B cell (primary cell): Measurements from ENCODE around the gene PURB. TPM values are rescaled to one million over a fixed set of nuclear protein-coding genes. Genes with fewer than 3 reads are reported as not detected.

Experiments
- ATAC-seq: fragments of 200-7000 bp; cut with Tn5 transposase; one replicate; pipeline ENCODE4 v1.10.0; 2021; ENCODE audit warnings: low read depth, mild to moderate bottlenecking, moderate number of reproducible peaks, moderate library complexity
- CTCF ChIA-PET: fragments of 350-600 bp; sonication (Branson Sonifier 250); formaldehyde crosslinking; loops from one replicate; lab custom pipeline; 2021; ENCODE audit warnings: antibody characterized with exemption, inconsistent platforms; lab: Charles Lee
- POLR2A ChIA-PET: fragments of 350-600 bp; sonication (Branson Sonifier 250); formaldehyde crosslinking; loops from one replicate; lab custom pipeline; 2021; ENCODE audit warnings: antibody characterized with exemption; lab: Charles Lee
- DNase-seq: peaks from one replicate; pipeline ENCODE4 v3.0.0; 2013
- H2AFZ ChIP-seq: 2 replicates; pipeline ENCODE4 v1.6.1; 2012; ENCODE audit warnings: mild to moderate bottlenecking, low read depth, low read length; ENCODE audit not compliant: insufficient read depth, poor library complexity, severe bottlenecking
- H3K27ac ChIP-seq, 2 donors: 1 replicate in 1 of 2; 2 replicates in 1 of 2; pipeline ENCODE4 v1.5.1; 2012 to 2013; ENCODE audit warnings: low read length in 2 of 2, mild to moderate bottlenecking in 2 of 2, moderate library complexity in 1 of 2
- H3K27me3 ChIP-seq, 4 experiments: fragments of 200-600 bp in 1 of 4; sonication (generic) in 1 of 4; replicated peaks in 1 of 4; 1 replicate in 2 of 4; 2 replicates in 2 of 4; pipeline versions ENCODE4 v1.6.1 to v1.7.0; 2013 to 2016; ENCODE audit warnings: low read length in 3 of 4, mild to moderate bottlenecking in 2 of 4, mixed read lengths in 1 of 4, moderate library complexity in 1 of 4; ENCODE audit not compliant: insufficient read depth in 4 of 4, control insufficient read depth in 3 of 4; ENCODE audit errors: control extremely low read depth in 1 of 4
- H3K36me3 ChIP-seq, 2 experiments: replicated peaks in 1 of 2; 1 replicate in 1 of 2; 2 replicates in 1 of 2; pipeline versions ENCODE4 v1.6.1 to v1.7.1; 2013; ENCODE audit warnings: low read length in 1 of 2; ENCODE audit not compliant: insufficient read depth in 2 of 2, control insufficient read depth in 1 of 2; ENCODE audit errors: control extremely low read depth in 1 of 2, extremely low read depth in 1 of 2
- H3K4me1 ChIP-seq, 2 donors: fragments of 200-600 bp in 1 of 2; sonication (generic) in 1 of 2; 1 replicate in 1 of 2; 2 replicates in 1 of 2; pipeline versions ENCODE4 v1.5.1 to v1.6.1; 2013 to 2017; ENCODE audit warnings: low read length in 2 of 2; ENCODE audit not compliant: control insufficient read depth in 2 of 2, insufficient read depth in 2 of 2
- H3K4me2 ChIP-seq: replicated peaks from 2 replicates; pipeline ENCODE3; 2012; ENCODE audit warnings: mild to moderate bottlenecking, low read depth, low read length; ENCODE audit not compliant: poor library complexity, severe bottlenecking
- H3K4me3 ChIP-seq, 5 experiments: fragments of 200-600 bp in 1 of 5; sonication (generic) in 1 of 5; 1 replicate in 3 of 5; 2 replicates in 2 of 5; pipeline versions ENCODE4 v1.5.1 to v1.7.0; 2011 to 2016; ENCODE audit warnings: low read length in 4 of 5, mild to moderate bottlenecking in 4 of 5, low read depth in 2 of 5, control low read depth in 1 of 5, moderate library complexity in 1 of 5; ENCODE audit not compliant: insufficient read depth in 1 of 5; ENCODE audit errors: control extremely low read depth in 1 of 5, extremely low read depth in 1 of 5
- H3K79me2 ChIP-seq: fragments of 200-600 bp; sonication (generic); one replicate; pipeline ENCODE4 v1.6.0; 2016; ENCODE audit warnings: low read length; ENCODE audit not compliant: control insufficient read depth, insufficient read depth
- H3K9ac ChIP-seq: fragments of 200-600 bp; sonication (generic); 2 replicates; pipeline ENCODE4 v1.6.1; 2017; ENCODE audit warnings: mild to moderate bottlenecking, low read length, moderate library complexity
- H3K9me3 ChIP-seq, 3 donors: one replicate each; pipeline versions ENCODE4 v1.6.1 to v1.7.1; 2013; ENCODE audit warnings: low read length in 2 of 3; ENCODE audit not compliant: control insufficient read depth in 2 of 3, insufficient read depth in 1 of 3; ENCODE audit errors: control extremely low read depth in 1 of 3
- H4K20me1 ChIP-seq: 2 replicates; pipeline ENCODE4 v1.6.0; 2012; ENCODE audit warnings: mild to moderate bottlenecking, low read length; ENCODE audit not compliant: insufficient read depth, control insufficient read depth, poor library complexity, severe bottlenecking
- H3K27ac Mint-ChIP-seq: one replicate; pipeline ENCODE4 v1.8.0; 2021; ENCODE audit warnings: mixed read lengths
- H3K27me3 Mint-ChIP-seq: one replicate; pipeline ENCODE4 v1.8.0; 2021; ENCODE audit warnings: mixed read lengths
- H3K4me1 Mint-ChIP-seq: one replicate; pipeline ENCODE4 v1.8.0; 2021; ENCODE audit warnings: mixed read lengths
- H3K4me3 Mint-ChIP-seq: one replicate; pipeline ENCODE4 v1.8.0; 2021; ENCODE audit warnings: mixed read lengths
- H3K9me3 Mint-ChIP-seq: one replicate; pipeline ENCODE4 v1.8.0; 2022; ENCODE audit warnings: mixed read lengths; ENCODE audit not compliant: insufficient read depth
- EZH2 ChIP-seq: IDR thresholded peaks from 2 replicates; pipeline ENCODE4 v1.6.1; 2012; ENCODE audit warnings: borderline replicate concordance, low read depth, mild to moderate bottlenecking, moderate library complexity, low read length; ENCODE audit not compliant: insufficient read depth, poor library complexity, severe bottlenecking
- WGBS: methylation state at CpG from one replicate; pipeline ENCODE4 v1.1.5; 2013; ENCODE audit warnings: missing lambda C conversion rate; ENCODE audit not compliant: insufficient coverage; 5-methylcytosine and 5-hydroxymethylcytosine counted together
- intact Hi-C: fragments of 100-400 bp; cut with micrococcal nuclease; formaldehyde crosslinking; loops from one replicate; pipeline ENCODE4 v1.10.0; 2022
- polyA plus RNA-seq: library from polyadenylated mRNA; depleted of rRNA; stranded (reverse); fragments of >200 nt; gene quantifications from 2 replicates; pipeline ENCODE4 v1.2.3, GENCODE V29; 2012
- total RNA-seq, 2 donors: library from RNA; stranded (reverse); fragments of 120-200 nt in 1 of 2; gene quantifications; 1 replicate in 1 of 2; 2 replicates in 1 of 2; pipeline versions ENCODE4 v1.2.3 to v1.2.4, GENCODE V29; 2013 to 2022
- TF ChIP-seq, protein P1 (sequence below): fragments of 200-600 bp; IDR thresholded peaks from one replicate; pipeline ENCODE4 v1.8.0; 2022; ENCODE audit warnings: antibody characterized with exemption, mild to moderate bottlenecking

Gene PURB
- total and polyA plus RNA-seq, 2 donors (not counting 1 experiment from before 2014, with no cell fraction given), result 6.4 to 28.6 TPM

DNA sequence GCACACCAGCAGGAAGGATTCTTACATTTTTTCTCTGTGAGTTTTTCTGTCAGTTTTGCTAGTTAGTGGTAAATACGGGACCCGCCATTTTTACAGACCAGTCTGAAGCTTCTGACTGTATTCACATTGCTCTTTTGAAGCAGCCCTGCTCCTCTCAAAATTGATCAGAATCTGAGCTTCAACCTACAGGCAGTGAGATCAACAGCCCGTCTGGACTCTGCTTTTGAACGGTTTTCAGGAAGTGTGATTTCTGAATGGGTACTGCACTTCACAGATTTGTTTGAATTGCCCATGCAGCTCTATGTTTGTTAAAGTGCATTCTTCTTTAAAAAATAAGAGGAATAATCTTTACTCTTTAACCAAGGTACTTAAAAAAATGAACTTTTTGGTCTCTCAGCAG is 8.9 kb downstream of the PURB start:
- TF ChIP-seq EZH2, result no peak
- TF ChIP-seq, protein P1, sequence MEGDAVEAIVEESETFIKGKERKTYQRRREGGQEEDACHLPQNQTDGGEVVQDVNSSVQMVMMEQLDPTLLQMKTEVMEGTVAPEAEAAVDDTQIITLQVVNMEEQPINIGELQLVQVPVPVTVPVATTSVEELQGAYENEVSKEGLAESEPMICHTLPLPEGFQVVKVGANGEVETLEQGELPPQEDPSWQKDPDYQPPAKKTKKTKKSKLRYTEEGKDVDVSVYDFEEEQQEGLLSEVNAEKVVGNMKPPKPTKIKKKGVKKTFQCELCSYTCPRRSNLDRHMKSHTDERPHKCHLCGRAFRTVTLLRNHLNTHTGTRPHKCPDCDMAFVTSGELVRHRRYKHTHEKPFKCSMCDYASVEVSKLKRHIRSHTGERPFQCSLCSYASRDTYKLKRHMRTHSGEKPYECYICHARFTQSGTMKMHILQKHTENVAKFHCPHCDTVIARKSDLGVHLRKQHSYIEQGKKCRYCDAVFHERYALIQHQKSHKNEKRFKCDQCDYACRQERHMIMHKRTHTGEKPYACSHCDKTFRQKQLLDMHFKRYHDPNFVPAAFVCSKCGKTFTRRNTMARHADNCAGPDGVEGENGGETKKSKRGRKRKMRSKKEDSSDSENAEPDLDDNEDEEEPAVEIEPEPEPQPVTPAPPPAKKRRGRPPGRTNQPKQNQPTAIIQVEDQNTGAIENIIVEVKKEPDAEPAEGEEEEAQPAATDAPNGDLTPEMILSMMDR, result no peak
- Histone ChIP-seq H3K27ac (no peak overlapping the region), H2AFZ (no peak overlapping the region), H3K9me3 (peaks cover 0 to under 1% (median 0%) of the 10 kb centered on the region in 3 donors), H3K27me3 (no peaks in the 10 kb centered on the region), H4K20me1 (peaks cover 2% of the 10 kb centered on the region), H3K9ac (no peak overlapping the region), H3K4me2 (no peak overlapping the region), H3K4me3 (no peak overlapping the region), H3K4me1 (peaks cover 12 to 15% of the 10 kb centered on the region in 2 donors), H3K79me2 (peaks cover 5% of the 10 kb centered on the region), H3K36me3 (no peaks in the 10 kb centered on the region)
- CTCF ChIA-PET, result interaction anchor here (2.3 kb wide), 1 partner anchor 19 kb away, joined by 9 read pairs; no protein-coding TSS in a partner anchor
- Mint-ChIP-seq H3K4me1 (peaks cover 33% of the 10 kb centered on the region), H3K27ac (no peak overlapping the region), H3K9me3 (no peaks in the 10 kb centered on the region), H3K4me3 (no peak overlapping the region), H3K27me3 (no peaks in the 10 kb centered on the region)
- intact Hi-C loops, result no loop called here
- no CpG with 5 or more reads among the region's 4 CpGs for WGBS
- ATAC-seq (no peak), DNase-seq (no peak)
- POLR2A ChIA-PET, result no interaction called here

DNA sequence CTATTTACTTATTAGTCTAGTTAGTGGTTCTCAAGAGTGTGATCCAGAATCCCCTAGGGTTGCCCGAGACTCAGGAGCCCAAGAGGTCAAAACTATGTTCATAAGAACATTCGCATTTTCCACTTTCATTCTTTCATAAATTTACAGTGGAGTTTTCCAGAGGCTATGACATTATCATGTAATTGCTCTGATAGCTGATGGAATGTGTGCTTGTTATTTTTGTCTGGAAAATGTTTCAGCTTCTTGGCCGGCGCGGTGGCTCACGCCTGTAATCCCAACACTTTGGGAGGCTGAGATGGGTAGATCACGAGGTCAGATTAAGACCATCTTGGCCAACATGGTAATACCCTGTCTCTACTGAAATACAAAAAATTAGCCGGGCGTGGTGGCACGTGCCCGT is 10.1 kb downstream of the PURB start:
- CTCF ChIA-PET, result interaction anchor here (2.0 kb wide), 1 partner anchor 19 kb away, joined by 7 read pairs; no protein-coding TSS in a partner anchor
- Mint-ChIP-seq H3K4me1 (peaks cover 22% of the 10 kb centered on the region), H3K9me3 (no peaks in the 10 kb centered on the region)

More for the DNA sequence above, 10.1 kb downstream of the PURB start:
- H4K20me1 ChIP-seq, result no peaks in the 10 kb centered on the region
- no peaks in the 10 kb centered on the region for H3K27me3 ChIP-seq
- H3K79me2 ChIP-seq, result no peaks in the 10 kb centered on the region
- H3K9me3 ChIP-seq, result peaks cover 0 to 2% (median 0%) of the 10 kb centered on the region in 3 donors
- TF ChIP-seq, protein P1, result no peak
- no peak for TF ChIP-seq EZH2
- DNase-seq, result no peak
- ATAC-seq, result no peak
- no peak overlapping the region for H3K4me3 Mint-ChIP-seq
- H3K4me1 ChIP-seq, result peaks cover under 1 to 4% of the 10 kb centered on the region in 2 donors
- no peak overlapping the region for H3K4me2 ChIP-seq
- no peaks in the 10 kb centered on the region for H3K36me3 ChIP-seq
- POLR2A ChIA-PET, result no interaction called here
- intact Hi-C loops, result no loop called here
- 100% methylated on average over 4 of the region's 11 CpGs for whole genome bisulfite sequencing
- no peak overlapping the region for H3K27ac Mint-ChIP-seq
- no peak overlapping the region for H2AFZ ChIP-seq
- no peak overlapping the region for H3K4me3 ChIP-seq
- H3K27ac ChIP-seq, result no peak overlapping the region
- H3K27me3 Mint-ChIP-seq, result no peaks in the 10 kb centered on the region
- H3K9ac ChIP-seq, result no peak overlapping the region
